Measurements from ENCODE around the gene RRP12.

- TF ChIP-seq CTCF (IDR thresholded peaks at IDR 0.05) = no peak
- peak; percentile 17 for TF ChIP-seq POLR2A (IDR thresholded peaks at IDR 0.05)
Measured at GRCh38 chr10:97427571-97428179, 26.5 kb upstream of the RRP12 start.
